Activated naive CD8-positive, alpha-beta T cell treated with anti-CD3 and anti-CD28 coated beads for 36 hours (primary cell): Measurements from ENCODE around the gene LMTK3. TPM values are rescaled to one million over a fixed set of nuclear protein-coding genes. Genes with fewer than 3 reads are reported as not detected.
A peak's percentile ranks its signal among the peaks of the same experiment; 100 is the strongest.

Source experiments
- DNase-seq: peaks from one replicate; pipeline ENCODE4 v3.0.0; 2021
- H3K27ac Mint-ChIP-seq: one replicate; pipeline ENCODE4 v1.8.0; 2022; ENCODE audit warnings: mild to moderate bottlenecking, moderate library complexity, mixed read lengths
- H3K27me3 Mint-ChIP-seq: one replicate; pipeline ENCODE4 v1.8.0; 2022; ENCODE audit warnings: mild to moderate bottlenecking, mixed read lengths
- H3K36me3 Mint-ChIP-seq: one replicate; pipeline ENCODE4 v1.8.0; 2021; ENCODE audit warnings: mild to moderate bottlenecking, mixed read lengths
- H3K4me1 Mint-ChIP-seq: one replicate; pipeline ENCODE4 v1.8.0; 2021; ENCODE audit warnings: mixed read lengths
- H3K4me3 Mint-ChIP-seq: one replicate; pipeline ENCODE4 v1.8.0; 2022; ENCODE audit warnings: mild to moderate bottlenecking, moderate library complexity, mixed read lengths
- H3K9me3 Mint-ChIP-seq: one replicate; pipeline ENCODE4 v1.8.0; 2022; ENCODE audit warnings: mixed read lengths
- total RNA-seq, 2 experiments: library from RNA; stranded (reverse); gene quantifications; one replicate each; pipeline ENCODE4 v1.2.3, GENCODE V29; 2021

Gene LMTK3
- total RNA-seq, 2 experiments from 2014 or later = 2.2 to 2.8 TPM

- Mint-ChIP-seq H3K4me3 (peak within 1 kb of the TSS; percentile 88), H3K27ac (peak within 1 kb of the TSS; percentile 93), H3K4me1 (peaks cover 36% of the 10 kb centered on the region), H3K27me3 (peaks cover 25% of the 10 kb centered on the region), H3K36me3 (peaks cover 34% of the 10 kb centered on the region), H3K9me3 (no peaks in the 10 kb centered on the region)
- DNase-seq = peak; percentile 95
These were observed 65.8 kb downstream of the LMTK3 start, which contains the start of gene GRWD1 for GRCh38 chr19:48445606-48446481. Gene GRWD1 (plus strand): TSS chr19:48445983. CDS start chr19:48446006, 23 bp downstream.

GRCh38 chr19:48445256-48445605 lies 66.4 kb downstream of the LMTK3 start:
- Mint-ChIP-seq H3K27me3 (peaks cover 31% of the 10 kb centered on the region), H3K4me1 (peaks cover 36% of the 10 kb centered on the region), H3K36me3 (peaks cover 34% of the 10 kb centered on the region), H3K27ac (peak overlapping the region; percentile 93), H3K4me3 (peak overlapping the region; percentile 88), H3K9me3 (no peaks in the 10 kb centered on the region)
- no peak for DNase-seq

GRCh38 chr19:48444936-48445200 lies 66.8 kb downstream of the LMTK3 start:
- H3K27ac Mint-ChIP-seq = no peak overlapping the region
- H3K4me1 Mint-ChIP-seq = peaks cover 36% of the 10 kb centered on the region
- peaks cover 34% of the 10 kb centered on the region for H3K36me3 Mint-ChIP-seq
- no peak for DNase-seq
- no peaks in the 10 kb centered on the region for H3K9me3 Mint-ChIP-seq
- peak overlapping the region; percentile 88 for H3K4me3 Mint-ChIP-seq
- H3K27me3 Mint-ChIP-seq = peaks cover 32% of the 10 kb centered on the region

- H3K4me1 Mint-ChIP-seq = peaks cover 35% of the 10 kb centered on the region
- H3K4me3 Mint-ChIP-seq = peak overlapping the region; percentile 88
- no peaks in the 10 kb centered on the region for H3K9me3 Mint-ChIP-seq
- DNase-seq = no peak
- H3K27ac Mint-ChIP-seq = no peak overlapping the region
- peaks cover 33% of the 10 kb centered on the region for H3K36me3 Mint-ChIP-seq
- peaks cover 32% of the 10 kb centered on the region for H3K27me3 Mint-ChIP-seq
These were observed 67.3 kb downstream of the LMTK3 start for GRCh38 chr19:48444129-48444935.

GRCh38 chr19:48443731-48444128 lies 67.9 kb downstream of the LMTK3 start:
- Mint-ChIP-seq H3K27ac (no peak overlapping the region), H3K36me3 (peaks cover 29% of the 10 kb centered on the region), H3K27me3 (peaks cover 32% of the 10 kb centered on the region), H3K4me3 (no peak overlapping the region), H3K4me1 (peaks cover 31% of the 10 kb centered on the region), H3K9me3 (no peaks in the 10 kb centered on the region)
- DNase-seq = no peak

GRCh38 chr19:48443256-48443655 lies 68.4 kb downstream of the LMTK3 start:
- H3K4me1 Mint-ChIP-seq = peaks cover 27% of the 10 kb centered on the region
- no peak overlapping the region for H3K4me3 Mint-ChIP-seq
- DNase-seq = no peak
- H3K27ac Mint-ChIP-seq = no peak overlapping the region
- H3K36me3 Mint-ChIP-seq = peaks cover 24% of the 10 kb centered on the region
- H3K27me3 Mint-ChIP-seq = peaks cover 32% of the 10 kb centered on the region
- no peaks in the 10 kb centered on the region for H3K9me3 Mint-ChIP-seq

GRCh38 chr19:48442116-48443035 lies 69.3 kb downstream of the LMTK3 start:
- Mint-ChIP-seq H3K4me1 (peaks cover 19% of the 10 kb centered on the region), H3K36me3 (peaks cover 15% of the 10 kb centered on the region), H3K4me3 (peak overlapping the region; percentile 18), H3K9me3 (no peaks in the 10 kb centered on the region), H3K27ac (no peak overlapping the region), H3K27me3 (peaks cover 39% of the 10 kb centered on the region)
- DNase-seq = no peak

- H3K4me1 Mint-ChIP-seq = peaks cover 14% of the 10 kb centered on the region
- H3K27ac Mint-ChIP-seq = no peak overlapping the region
- H3K9me3 Mint-ChIP-seq = no peaks in the 10 kb centered on the region
- H3K36me3 Mint-ChIP-seq = peaks cover 10% of the 10 kb centered on the region
- H3K27me3 Mint-ChIP-seq = peaks cover 40% of the 10 kb centered on the region
- DNase-seq = no peak
- peak overlapping the region; percentile 37 for H3K4me3 Mint-ChIP-seq
These were observed 70.1 kb downstream of the LMTK3 start for GRCh38 chr19:48441360-48442050.

GRCh38 chr19:48436586-48436985 lies 75.0 kb downstream of the LMTK3 start:
- Mint-ChIP-seq H3K36me3 (peaks cover 2% of the 10 kb centered on the region), H3K27me3 (peaks cover 28% of the 10 kb centered on the region), H3K4me3 (no peak overlapping the region), H3K27ac (no peak overlapping the region), H3K4me1 (no peaks in the 10 kb centered on the region), H3K9me3 (no peaks in the 10 kb centered on the region)
- no peak for DNase-seq

Other genes starting within 250 kb of the LMTK3 start
- gene ZNF114, start 241.8 kb downstream of the LMTK3 start, total RNA-seq = under 1 TPM; 0.44 to 0.60 TPM
- 100 to 1,000 TPM; 185 to 187 TPM for gene EMP3, start 186.3 kb downstream of the LMTK3 start, total RNA-seq
- gene TMEM143, start 147.9 kb downstream of the LMTK3 start, total RNA-seq = 10 to 100 TPM; 15.5 to 16.6 TPM
- under 1 TPM in 1 of 2 experiments, not detected in 1; 0.31 TPM for gene SYNGR4, start 147.5 kb downstream of the LMTK3 start, total RNA-seq
- 10 to 100 TPM; 72.5 to 73.9 TPM for gene KDELR1, start 120.3 kb downstream of the LMTK3 start, total RNA-seq
- under 1 TPM; 0.28 to 0.29 TPM for gene GRIN2D, start 118.2 kb downstream of the LMTK3 start, total RNA-seq
- 10 to 100 TPM; 91.1 to 98.5 TPM for gene GRWD1, start 65.9 kb downstream of the LMTK3 start, total RNA-seq
- gene KCNJ14, start 56.3 kb downstream of the LMTK3 start, total RNA-seq = 1 to 10 TPM; 1.4 to 1.5 TPM
- 10 to 100 TPM; 18.2 to 21.7 TPM for gene CYTH2, start 42.5 kb downstream of the LMTK3 start, total RNA-seq
- gene SULT2B1, start 40.3 kb upstream of the LMTK3 start, total RNA-seq = not detected
- gene SPACA4, start 94.9 kb upstream of the LMTK3 start, total RNA-seq = not detected
- 1 to 10 TPM; 4.4 TPM for gene FAM83E, start 103.2 kb upstream of the LMTK3 start, total RNA-seq
- gene RPL18, start 107.3 kb upstream of the LMTK3 start, total RNA-seq = 1,000 to 10,000 TPM; 1,968 to 2,008 TPM
- 10 to 100 TPM; 36.7 to 40.8 TPM for gene SPHK2, start 107.7 kb upstream of the LMTK3 start, total RNA-seq
- gene DBP, start 125.5 kb upstream of the LMTK3 start, total RNA-seq = 10 to 100 TPM in 1 of 2 experiments, 1 to 10 TPM in 1; 9.3 to 10.1 TPM
- gene CA11, start 134.4 kb upstream of the LMTK3 start, total RNA-seq = 10 to 100 TPM; 11.9 to 14.1 TPM
- under 1 TPM; 0.21 to 0.24 TPM for gene NTN5, start 161.2 kb upstream of the LMTK3 start, total RNA-seq
- gene FUT2, start 184.1 kb upstream of the LMTK3 start, total RNA-seq = not detected
- gene MAMSTR, start 207.9 kb upstream of the LMTK3 start, total RNA-seq = under 1 TPM; 0.41 to 0.46 TPM
- under 1 TPM; 0.40 to 0.49 TPM for gene RASIP1, start 228.8 kb upstream of the LMTK3 start, total RNA-seq
- not detected for gene IZUMO1, start 235.1 kb upstream of the LMTK3 start, total RNA-seq
- under 1 TPM; 0.06 to 0.12 TPM for gene FUT1, start 240.8 kb upstream of the LMTK3 start, total RNA-seq
- gene FGF21, start 243.7 kb upstream of the LMTK3 start, total RNA-seq = not detected